Stimulated activated CD8-positive, alpha-beta memory T cell treated with anti-CD3 and anti-CD28 coated beads, Interleukin-7, amount 100 ng/mL, for 1 hour (primary cell): Measurements from ENCODE around the gene RAB20.
"Not testable (repeated sequence)": the region's sequence is repeated elsewhere in the genome, so short reads cannot be mapped to it uniquely, and the experiment has no call there.

ENCODE experiments used
- DNase-seq, 2 donors: peaks; one replicate each; pipeline ENCODE4 v3.0.0-alpha.2; 2020; ENCODE audit warnings: low read depth in 2 of 2

The RAB20 gene, protein sequence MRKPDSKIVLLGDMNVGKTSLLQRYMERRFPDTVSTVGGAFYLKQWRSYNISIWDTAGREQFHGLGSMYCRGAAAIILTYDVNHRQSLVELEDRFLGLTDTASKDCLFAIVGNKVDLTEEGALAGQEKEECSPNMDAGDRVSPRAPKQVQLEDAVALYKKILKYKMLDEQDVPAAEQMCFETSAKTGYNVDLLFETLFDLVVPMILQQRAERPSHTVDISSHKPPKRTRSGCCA

DNA sequence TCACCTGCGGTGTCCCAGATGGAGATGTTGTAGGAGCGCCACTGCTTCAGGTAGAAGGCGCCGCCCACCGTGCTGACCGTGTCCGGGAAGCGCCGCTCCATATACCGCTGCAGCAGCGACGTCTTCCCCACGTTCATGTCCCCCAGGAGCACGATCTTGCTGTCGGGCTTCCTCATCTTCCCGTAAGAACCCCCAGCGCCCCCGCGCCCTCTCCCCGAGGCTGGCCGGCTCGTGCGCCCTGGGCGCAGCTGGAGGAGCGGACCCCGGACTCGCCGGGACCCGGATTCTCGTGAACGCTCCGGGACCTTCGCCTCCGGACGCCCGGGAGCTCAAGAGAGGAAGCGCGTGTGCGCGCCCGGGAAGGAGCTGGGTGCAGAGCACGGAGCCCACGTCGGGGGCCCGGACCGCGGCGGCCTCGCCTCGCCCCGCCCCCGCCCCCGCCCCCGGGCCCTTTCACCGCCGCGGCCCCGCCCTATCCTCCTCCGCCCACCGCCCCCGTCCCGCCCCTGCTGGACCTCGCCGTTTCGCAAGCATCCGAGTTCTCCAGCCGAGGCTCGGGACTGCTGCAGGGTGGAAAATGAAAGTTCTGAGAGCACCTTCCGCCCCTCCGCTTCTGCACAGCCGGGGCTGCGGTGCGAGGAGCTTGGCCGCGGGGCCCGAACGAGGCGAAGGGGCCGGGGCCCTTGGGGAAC, at the start of gene RAB20:
TSS of gene RAB20 (minus strand) at position 379 of the 692 bp plus-strand sequence. CDS start at position 176, 203 bp downstream.
- peak; percentile 23 to 30 for DNase-seq

DNA sequence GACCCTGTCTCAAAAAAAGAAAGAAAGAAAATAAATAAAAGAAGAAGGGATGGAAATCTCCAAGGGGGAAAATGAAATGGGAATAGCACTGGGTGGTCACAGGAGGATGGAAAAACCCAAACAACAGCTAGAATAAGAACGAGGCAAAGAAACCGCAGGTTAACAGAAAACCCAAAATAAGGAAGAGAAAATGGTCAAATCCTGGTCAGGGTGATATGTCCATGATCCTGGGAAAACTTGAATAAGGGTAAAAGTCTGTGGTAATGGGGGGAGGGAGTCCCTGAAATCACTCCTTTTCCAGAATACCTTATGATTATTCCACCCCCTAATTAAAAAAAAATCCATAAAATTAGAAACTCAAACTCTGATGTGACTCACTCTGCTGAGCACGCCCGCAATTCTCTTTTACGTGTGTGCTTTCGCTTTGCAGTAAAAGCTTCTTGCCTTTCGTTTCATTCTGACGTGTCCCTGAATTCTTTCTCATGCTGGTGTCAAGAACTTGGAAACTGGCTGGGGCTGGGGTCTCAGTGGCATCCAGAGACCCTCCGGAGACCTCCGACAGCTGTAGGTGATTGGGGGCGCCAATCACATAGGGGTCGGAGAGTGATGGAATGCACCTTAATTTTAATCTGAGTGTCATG, 49.6 kb upstream of the RAB20 start:
- no peak for DNase-seq

DNA sequence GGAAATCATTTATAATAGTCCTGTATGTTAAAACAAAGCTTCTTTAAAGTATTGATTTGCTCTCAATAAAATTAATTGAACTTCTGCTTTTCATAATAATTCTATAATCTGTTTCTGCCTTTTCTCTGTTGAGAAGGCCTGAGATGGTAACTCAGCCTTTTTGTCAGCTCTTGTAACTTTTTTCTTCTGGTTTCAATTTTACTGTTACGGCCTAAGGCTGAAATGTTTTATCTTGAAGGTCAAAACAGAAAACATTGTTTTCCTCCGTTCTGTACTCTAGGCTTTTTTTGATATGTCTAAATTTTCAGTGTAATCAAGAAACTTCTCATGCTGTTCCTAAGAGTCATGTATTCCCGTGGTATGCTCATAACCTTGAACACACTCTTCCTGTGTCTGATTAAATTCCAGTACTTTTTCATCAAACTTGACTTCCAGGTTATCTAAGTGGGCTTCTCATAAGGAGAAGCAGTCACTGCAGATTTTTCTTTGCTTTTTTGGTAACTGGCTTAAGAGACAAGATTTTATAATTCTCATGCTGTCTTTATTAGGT, 46.2 kb upstream of the RAB20 start:
- DNase-seq, result no peak

DNA sequence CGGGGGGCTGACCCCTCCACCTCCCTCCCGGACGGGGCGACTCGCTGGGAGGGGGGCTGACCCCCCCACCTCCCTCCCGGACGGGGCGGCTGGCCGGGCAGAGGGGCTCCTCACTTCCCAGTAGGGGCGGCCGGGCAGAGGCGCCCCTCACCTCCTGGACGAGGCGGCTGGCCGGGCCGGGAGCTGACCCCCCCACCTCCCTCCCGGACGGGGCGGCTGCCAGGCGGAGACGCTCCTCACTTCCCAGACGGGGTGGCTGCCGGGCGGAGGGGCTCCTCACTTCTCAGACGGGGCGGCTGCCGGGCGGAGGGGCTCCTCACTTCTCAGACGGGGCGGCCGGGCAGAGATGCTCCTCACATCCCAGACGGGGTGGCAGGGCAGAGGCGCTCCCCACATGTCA, 44.8 kb upstream of the RAB20 start:
- not testable (repeated sequence) for DNase-seq

DNA sequence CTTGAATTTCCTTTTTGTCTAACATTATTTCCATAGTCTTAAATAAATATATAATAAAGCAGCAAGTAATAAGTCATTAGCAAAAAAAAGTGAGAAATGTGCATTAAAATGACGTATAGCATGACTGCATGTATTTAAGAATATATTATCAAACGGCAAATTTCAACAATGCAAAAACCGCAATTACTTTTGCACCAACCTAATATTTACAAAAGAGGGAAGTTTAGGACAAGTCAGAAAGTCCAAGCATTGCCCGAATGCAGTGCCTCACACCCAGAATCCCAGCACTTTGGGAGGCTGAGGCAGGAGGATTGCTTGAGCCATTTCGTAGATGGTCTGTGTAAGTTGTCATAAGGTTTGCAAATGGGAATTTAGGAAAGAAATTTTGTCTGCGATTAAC, 43.6 kb upstream of the RAB20 start:
- DNase-seq, result no peak

DNA sequence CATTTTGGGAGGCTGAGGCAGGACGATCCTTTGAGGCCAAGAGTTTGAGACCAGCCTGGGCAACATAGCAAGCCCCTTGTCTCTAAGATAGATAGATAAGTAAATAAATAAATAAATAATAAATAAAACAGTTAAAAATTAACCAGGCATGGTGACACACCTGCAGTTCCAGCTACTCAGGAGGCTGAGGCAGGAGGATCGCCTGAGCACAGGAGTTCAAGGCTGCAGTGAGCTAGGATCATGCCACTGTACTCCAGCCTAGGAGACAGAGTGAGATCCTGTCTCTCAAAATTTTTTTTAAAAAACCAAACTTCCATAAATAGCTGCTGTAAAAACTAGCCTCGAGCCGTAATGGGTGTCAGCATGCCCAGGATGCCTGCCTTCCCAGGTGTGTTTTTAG, 39.5 kb upstream of the RAB20 start:
- no peak for DNase-seq

DNA sequence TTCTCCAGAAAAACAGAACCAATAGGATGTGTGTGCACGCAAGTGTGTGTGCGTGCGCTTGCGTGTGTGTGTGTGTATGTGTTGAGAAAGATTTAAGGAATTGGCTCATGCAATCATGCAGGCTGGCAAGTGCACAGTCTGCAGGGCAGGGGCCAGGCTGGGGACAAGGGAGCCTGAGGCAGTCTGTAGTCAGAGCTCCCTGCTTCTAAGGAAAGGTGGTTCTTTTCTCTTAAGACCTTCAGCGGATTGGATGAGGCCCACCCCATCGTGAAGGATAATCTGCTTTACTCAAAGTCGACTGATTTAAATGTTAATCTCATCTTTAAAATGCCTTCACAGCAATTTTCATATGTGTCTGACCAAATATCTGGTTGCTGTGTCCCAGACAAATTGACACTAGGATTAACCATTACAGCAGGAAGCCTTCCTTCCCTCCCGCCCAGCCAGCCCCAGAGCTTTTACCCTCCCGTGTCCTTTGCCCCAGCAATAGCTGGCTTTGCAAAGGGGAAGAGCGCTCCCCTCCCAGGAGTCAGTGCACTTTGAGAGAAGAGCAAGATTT, 38.8 kb upstream of the RAB20 start:
- no peak for DNase-seq

DNA sequence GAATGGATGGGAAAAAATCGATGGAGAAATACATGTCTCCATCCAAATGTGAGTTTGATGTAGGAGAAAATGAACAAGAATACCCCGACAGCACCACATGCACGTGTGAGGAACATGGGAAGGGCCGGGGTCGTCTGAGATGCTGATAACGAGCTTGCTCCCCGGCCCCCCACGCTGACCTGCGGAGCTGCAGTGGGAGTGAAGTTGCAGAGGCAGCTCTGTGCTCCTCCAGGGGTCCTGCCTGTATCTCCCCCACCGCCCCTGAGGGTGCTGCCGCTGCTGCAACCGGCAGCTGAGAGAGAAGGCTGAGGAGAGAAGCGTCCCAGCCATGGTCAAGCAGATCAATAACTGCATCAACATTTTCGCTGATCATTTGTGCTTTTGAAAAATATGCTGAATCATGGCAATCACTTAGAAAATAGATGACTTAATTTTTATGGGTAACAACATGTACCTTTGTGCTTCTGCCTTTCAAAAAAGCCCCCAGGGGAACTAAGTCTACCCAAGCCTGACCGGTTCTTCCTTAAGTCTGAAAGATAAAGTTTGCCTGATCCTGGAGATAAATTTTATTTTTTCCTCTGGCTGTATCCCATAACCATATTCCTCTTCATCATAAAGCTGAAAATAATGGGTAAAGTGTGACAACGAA, 35.6 kb upstream of the RAB20 start:
- no peak for DNase-seq

DNA sequence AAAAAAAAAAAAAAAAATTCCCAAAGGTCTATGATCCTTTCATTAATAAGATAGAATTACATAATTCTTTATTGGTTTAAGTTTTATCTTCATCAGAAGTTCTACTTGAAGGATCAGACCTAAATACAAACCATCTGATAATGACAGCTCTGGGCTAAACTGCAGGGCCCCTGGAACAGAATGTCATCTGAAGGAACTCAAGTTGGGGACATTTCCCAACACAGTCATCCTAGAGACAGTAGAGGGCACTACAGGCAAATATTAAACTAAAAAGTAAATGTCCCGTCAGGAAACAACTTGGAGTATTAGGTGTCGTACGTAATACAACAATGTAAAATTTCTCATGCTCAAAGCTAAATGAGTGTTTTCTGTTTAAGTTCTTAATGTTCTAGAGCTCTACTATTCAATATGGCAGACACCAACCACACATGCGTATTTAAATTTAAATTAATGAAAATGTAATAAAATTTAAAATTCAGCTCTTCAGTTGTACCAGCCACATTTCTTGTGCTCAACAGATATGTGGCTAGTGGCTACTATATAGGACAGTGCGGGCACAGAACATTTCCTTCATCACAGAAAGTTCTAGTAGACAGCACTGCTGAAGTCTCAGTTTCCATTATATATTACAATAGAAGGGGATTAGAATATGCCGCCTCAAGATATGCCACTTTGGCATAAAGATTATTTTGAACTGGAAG, 32.1 kb upstream of the RAB20 start:
- DNase-seq, result no peak

DNA sequence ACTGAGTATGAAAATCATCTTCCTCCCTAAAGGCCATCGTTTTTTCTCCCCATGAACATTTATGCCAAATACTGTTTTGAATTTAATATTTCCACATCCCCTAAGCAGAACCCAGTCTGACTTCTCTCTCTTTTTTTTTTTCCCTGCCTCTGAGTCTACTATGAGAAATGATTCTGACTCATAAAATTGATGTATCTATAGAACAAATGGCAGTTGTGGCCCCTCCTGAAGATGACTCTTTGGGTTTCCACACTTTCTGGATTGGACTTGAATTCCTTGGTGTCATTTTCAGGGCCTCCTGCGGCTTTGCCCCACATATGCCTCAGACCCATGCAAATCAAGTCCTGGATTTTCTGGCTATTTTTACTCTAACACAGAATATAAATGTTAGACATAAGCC, 31.1 kb upstream of the RAB20 start:
- no peak for DNase-seq

DNA sequence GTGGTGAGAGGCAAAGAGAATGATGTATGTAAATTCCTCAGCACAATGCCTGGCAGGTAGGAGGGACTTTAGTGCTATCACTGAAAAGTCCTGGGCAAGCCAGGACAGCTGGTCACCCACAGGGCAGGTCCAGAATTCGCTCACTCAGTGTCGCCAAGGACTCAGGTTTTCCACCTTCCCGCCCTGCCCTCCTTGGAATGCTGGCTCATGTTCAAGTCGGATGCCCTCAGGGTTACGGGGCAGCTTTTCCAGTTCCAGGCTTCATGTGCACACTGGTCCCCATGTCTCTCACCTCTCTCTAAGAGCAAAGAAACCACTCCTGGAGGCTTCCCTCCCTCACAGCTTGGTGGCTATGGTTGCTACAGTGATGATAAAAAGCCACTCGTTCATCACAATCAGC, 29.1 kb upstream of the RAB20 start:
- DNase-seq, result no peak

DNA sequence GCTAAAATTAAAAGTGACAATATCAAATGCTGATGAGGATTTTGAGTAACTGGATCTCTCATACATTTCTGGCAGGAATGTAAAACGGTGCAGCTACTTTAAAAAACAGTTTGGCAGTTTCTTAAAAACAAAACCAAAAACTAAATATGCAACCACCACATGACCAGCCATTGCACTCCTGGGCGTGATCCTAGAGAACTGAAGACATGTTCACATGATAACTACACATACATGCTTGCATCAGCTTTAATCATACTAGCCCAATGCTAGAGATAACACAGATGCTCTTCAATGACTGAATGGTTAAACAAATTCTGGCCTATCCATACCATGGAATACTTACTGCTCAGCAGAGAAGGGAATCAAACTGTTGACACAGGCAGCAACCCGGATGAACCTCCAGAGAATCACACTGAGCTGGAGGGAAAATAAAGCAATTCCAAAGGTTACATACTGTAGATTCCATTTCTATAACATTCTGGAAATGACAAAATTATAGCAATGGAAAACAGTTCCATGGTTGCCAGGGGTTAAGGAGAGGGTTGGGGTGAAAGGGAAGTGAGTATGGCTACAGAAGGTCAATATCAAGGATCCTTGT, 28.4 kb upstream of the RAB20 start:
- no peak for DNase-seq

DNA sequence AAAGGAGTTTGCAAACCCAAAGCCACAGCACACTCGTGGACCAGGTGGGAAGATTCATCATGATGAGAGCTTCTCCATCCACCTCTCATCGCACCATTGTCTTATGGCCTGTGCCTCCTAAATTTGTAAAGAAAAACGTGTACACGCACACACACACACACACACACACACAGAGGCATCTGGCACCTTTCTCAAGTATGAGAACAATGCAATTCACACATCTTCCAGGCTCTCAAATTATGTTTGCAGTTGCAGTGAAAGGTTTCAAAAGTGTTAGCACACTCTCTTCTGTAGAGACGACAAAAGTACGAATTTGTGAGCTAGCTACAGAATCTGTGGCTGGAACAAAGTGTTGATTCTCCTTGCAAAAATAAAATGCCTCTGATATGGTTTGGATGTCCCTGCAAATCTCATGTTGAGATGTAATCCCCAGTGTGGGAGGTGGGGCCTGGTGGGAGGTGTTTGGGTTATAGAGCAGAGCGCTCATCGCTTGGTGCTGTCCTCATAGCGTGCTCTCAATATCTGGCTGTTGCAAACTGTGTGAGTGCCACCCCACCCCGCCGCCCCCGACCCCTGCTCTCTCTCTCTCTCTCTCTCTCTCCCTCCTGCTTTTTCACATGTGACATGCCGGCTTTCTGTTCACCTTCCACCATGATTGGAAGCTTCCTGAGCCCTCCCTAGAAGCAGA, 21.8 kb upstream of the RAB20 start:
- DNase-seq, result no peak

DNA sequence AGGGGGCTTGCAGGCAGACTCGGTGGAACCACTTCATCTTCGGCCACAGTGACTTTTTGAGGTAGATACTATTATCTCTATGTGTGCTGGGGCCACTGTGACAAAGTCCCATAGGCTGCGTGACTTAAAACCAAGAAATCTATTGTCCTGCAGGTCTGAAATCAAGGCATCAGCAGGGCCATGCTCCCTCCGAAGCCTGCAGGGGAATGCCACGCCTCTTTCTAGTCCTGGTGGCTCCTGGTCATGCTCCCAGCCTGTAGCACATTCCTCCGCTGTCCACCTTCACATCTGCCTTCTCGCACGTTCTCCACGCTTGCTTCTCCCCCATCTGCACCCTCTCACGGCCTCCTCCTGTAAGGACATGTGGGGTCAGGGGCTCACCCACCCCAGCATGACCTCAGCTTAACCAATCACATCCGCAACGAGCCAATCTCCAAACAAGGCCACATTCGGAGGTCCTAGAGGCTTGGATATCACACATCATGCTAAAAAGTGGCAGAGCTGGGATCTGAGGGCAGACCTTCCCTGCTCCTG, 21.0 kb upstream of the RAB20 start:
- DNase-seq, result no peak

DNA sequence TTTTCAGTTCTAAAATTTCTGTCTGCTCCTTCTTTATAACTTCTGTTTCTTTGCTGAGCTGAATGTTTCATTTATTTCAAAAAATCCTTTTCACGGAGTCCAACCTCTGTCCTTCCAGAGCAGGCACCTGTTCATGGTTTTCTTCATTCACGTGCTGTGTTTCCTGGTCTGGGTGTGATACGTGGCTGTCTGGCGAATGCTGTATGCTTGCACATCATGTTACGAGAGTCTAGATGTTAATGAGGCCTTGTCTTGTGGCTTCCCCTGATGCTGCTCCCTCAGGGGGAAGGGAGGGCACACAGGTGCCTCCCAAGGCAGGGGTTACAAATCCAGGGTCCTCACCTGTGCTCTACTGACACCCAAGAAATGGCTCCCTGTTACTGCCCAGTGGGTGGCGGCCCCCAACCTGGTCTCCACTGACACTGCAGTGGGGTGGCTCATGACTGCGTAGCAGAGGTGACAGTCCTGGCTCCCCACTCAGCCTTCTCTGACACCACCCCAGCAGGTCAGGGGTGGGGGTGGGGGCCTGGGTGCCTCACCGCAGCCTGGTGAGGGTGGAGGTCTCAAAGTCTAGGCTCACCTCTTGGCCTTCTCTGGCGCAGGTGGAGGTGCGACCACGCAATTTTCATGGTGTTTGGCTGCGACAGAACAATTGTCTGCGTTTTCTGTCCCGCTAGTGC, 20.1 kb upstream of the RAB20 start:
- no peak for DNase-seq

DNA sequence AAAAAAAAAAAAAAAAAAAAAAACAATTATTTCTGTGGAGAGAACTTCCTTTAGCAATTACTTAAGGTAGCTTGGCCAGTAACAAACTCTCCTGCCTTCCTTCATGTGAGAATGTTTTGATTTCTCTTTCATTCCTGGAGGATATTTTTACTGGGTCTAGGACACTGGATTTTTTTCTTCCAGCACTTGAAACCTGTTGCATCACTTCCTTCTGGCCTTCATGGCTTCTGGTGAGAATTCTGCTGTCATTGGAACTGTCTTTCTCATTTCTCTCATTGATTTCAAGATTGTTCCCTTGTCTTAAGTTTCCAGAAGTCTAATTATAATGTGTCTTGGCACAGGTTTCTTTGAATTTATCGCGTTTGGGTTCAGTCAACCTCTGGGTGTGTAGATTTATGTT, 19.3 kb upstream of the RAB20 start:
- no peak for DNase-seq

DNA sequence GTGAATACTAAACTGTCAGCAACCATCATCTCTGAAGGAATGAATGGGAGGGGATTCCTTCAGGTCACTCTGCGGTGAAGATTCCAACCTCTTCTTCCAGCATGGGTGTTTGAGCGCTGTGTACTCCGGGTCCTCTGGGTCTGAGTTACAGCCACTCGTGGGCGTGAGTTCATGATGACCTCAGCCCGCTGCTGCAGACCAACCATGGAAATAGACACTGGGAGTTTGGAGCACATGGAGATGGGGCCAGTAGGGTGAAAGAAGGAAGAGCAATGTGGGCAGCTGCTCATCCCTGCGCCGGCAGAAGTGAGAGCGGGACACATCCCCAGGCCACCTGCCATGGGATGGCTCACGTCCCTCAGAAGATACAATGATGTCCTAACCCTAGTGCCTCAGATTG, 16.8 kb upstream of the RAB20 start:
- DNase-seq, result no peak

DNA sequence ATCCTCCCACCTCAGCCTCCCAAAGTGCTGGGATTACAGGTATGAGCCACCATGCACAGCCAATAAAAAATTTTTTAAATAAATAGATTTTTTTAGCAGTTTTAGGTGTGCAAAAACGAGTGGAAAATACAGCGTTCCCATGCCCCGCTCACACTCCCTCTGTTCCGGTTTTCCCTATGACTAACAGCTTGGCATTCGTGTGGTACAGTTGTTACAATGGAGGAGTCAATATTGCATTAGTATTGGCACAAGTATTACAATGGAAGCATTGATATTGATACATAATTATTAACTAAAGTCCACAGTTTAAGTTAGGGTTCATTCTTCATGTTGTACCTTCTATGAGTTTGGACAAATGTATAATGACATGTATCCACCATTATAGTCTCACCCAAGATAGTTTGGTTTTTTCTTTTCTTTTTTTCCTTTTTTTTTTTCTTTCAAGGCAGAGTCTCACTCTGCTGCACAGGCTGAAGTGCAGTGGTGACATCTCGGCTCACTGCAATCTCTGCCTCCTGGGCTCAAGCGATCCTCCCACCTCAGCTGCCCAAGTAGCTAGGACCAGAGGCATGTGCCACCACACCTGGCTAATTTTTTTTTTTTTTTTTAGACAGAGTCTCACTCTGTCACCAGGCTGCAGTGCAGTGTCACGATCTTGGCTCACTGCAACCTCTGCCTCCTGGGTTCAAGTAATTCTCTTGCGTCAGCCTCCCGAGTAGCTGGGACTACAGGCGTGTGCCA, 15.4 kb upstream of the RAB20 start:
- no peak for DNase-seq

DNA sequence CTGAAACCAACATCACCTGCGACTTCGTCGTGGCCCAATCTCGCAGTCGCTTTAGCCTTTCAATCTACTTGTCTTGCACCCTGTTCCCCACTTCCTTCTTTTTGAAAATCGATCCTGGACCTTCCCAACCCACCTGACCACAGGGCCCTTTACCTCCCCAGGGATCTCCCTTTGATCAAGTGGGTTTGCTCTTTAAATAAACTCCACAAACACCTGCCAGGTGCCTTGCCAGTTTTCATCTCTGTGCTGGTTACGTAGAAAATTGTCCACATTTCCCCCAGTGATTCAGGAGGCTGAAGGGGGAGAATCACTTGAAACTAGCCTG, 14.5 kb upstream of the RAB20 start:
- no peak for DNase-seq
